Stimulated activated CD8-positive, alpha-beta memory T cell treated with anti-CD3 and anti-CD28 coated beads, Interleukin-7, amount 100 ng/mL, for 1 hour (primary cell): ENCODE data around the gene SH3RF1.

Experiments
- DNase-seq, 2 donors: peaks; one replicate each; pipeline ENCODE4 v3.0.0-alpha.2; 2020; ENCODE audit warnings: low read depth in 2 of 2

SH3RF1 gene

GRCh38 chr4:169136796-169137557 is 133.8 kb downstream of the SH3RF1 start:
- DNase-seq = no peak

GRCh38 chr4:169136330-169136729 is 134.4 kb downstream of the SH3RF1 start:
- DNase-seq = no peak

- DNase-seq = no peak
Observed at GRCh38 chr4:169135776-169136175, 135.0 kb downstream of the SH3RF1 start.

GRCh38 chr4:169133932-169134331 is 136.8 kb downstream of the SH3RF1 start:
- no peak for DNase-seq

- DNase-seq = no peak
Observed at GRCh38 chr4:169132561-169133305, 138.0 kb downstream of the SH3RF1 start.

GRCh38 chr4:169131556-169132208 is 139.1 kb downstream of the SH3RF1 start:
- DNase-seq = no peak

GRCh38 chr4:169128902-169129301 is 141.9 kb downstream of the SH3RF1 start:
- DNase-seq = no peak

GRCh38 chr4:169127314-169127713 is 143.4 kb downstream of the SH3RF1 start:
- no peak for DNase-seq

- no peak for DNase-seq
Observed at GRCh38 chr4:169124661-169125060, 146.1 kb downstream of the SH3RF1 start.

GRCh38 chr4:169122422-169122821 is 148.3 kb downstream of the SH3RF1 start:
- DNase-seq = no peak

- DNase-seq = no peak
Observed at GRCh38 chr4:169121861-169122382, 148.8 kb downstream of the SH3RF1 start.

- no peak for DNase-seq
Observed at GRCh38 chr4:169120624-169121023, 150.1 kb downstream of the SH3RF1 start.

GRCh38 chr4:169119536-169119935 is 151.2 kb downstream of the SH3RF1 start:
- no peak for DNase-seq

- DNase-seq = no peak
Observed at GRCh38 chr4:169117591-169118081, 153.1 kb downstream of the SH3RF1 start.

GRCh38 chr4:169116270-169116901 is 154.4 kb downstream of the SH3RF1 start:
- no peak for DNase-seq

GRCh38 chr4:169115897-169116254 is 154.9 kb downstream of the SH3RF1 start:
- DNase-seq = no peak

GRCh38 chr4:169115144-169115896 is 155.4 kb downstream of the SH3RF1 start:
- no peak for DNase-seq

- DNase-seq = no peak
Observed at GRCh38 chr4:169114341-169114974, 156.3 kb downstream of the SH3RF1 start.

- no peak for DNase-seq
Observed at GRCh38 chr4:169110633-169111032, 160.1 kb downstream of the SH3RF1 start.

- DNase-seq = no peak
Observed at GRCh38 chr4:169109035-169109675, 161.6 kb downstream of the SH3RF1 start.
